ENCODE data around the gene XPNPEP1. TPM values are rescaled to one million over a fixed set of nuclear protein-coding genes. Genes with fewer than 3 reads are reported as not detected.

The XPNPEP1 gene
- polyA plus RNA-seq, 3 donors = 32.1 to 62.1 (median 38.4) TPM

DNA sequence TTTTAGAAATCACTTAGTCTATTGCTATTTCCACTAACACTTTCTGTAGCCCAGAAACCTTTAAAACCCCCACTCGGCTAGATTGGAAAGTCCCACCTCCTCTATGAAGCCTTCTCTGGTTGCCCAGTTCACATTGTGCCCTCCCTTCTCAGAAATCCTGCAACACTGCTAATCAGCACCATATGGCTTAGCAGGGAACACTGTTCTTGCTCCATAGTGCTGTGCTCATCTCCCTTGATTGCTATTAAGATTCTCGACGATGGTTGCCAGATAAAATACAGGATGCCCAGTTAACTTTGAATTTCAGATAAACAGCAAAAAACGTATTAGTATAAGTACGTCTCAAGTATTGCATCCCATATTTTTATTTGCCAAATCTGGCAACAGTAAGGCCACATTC is 40.1 kb upstream of the XPNPEP1 start:
- Histone ChIP-seq H3K4me2 (replicated peaks; ENCODE audit: extremely low read depth, low read length, poor library complexity, severe bottlenecking) (no peak overlapping the region), H3K4me1 (ENCODE audit: control insufficient read depth in 1 of 2, insufficient read depth in 2 of 2, low read length in 2 of 2) (no peaks in the 10 kb centered on the region), H3K79me2 (ENCODE audit: insufficient read depth, low read length) (no peaks in the 10 kb centered on the region), H3K9me3 (replicated peaks in 1 of 2; ENCODE audit: control insufficient read depth in 1 of 2, insufficient read depth in 1 of 2, low read length in 2 of 2) (no peaks in the 10 kb centered on the region), H3K27me3 (ENCODE audit: control insufficient read depth in 2 of 2, insufficient read depth in 2 of 2, low read length in 2 of 2) (no peaks in the 10 kb centered on the region), H3K36me3 (replicated peaks in 1 of 2; ENCODE audit: control insufficient read depth in 1 of 2, insufficient read depth in 2 of 2, low read length in 2 of 2) (no peaks in the 10 kb centered on the region), H4K20me1 (ENCODE audit: insufficient read depth, low read length) (no peaks in the 10 kb centered on the region), H3K9ac (ENCODE audit: insufficient read depth, low read length, poor library complexity, severe bottlenecking) (no peak overlapping the region), H3K4me3 (replicated peaks in 1 of 3; ENCODE audit: low read depth in 2 of 3, low read length in 3 of 3) (no peak overlapping the region), H3K27ac (ENCODE audit: low read depth in 1 of 2, low read length in 2 of 2) (no peak overlapping the region), H2AFZ (ENCODE audit: insufficient read depth, low read depth, low read length, poor library complexity, severe bottlenecking) (no peak overlapping the region)
- TF ChIP-seq, protein P1, sequence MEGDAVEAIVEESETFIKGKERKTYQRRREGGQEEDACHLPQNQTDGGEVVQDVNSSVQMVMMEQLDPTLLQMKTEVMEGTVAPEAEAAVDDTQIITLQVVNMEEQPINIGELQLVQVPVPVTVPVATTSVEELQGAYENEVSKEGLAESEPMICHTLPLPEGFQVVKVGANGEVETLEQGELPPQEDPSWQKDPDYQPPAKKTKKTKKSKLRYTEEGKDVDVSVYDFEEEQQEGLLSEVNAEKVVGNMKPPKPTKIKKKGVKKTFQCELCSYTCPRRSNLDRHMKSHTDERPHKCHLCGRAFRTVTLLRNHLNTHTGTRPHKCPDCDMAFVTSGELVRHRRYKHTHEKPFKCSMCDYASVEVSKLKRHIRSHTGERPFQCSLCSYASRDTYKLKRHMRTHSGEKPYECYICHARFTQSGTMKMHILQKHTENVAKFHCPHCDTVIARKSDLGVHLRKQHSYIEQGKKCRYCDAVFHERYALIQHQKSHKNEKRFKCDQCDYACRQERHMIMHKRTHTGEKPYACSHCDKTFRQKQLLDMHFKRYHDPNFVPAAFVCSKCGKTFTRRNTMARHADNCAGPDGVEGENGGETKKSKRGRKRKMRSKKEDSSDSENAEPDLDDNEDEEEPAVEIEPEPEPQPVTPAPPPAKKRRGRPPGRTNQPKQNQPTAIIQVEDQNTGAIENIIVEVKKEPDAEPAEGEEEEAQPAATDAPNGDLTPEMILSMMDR (IDR thresholded peaks at IDR 0.05) = no peak
- H3K9me3 Mint-ChIP-seq = no peaks in the 10 kb centered on the region
- H3K4me3 Mint-ChIP-seq = no peak overlapping the region
- H3K4me1 Mint-ChIP-seq = peaks cover 7% of the 10 kb centered on the region
- H3K27me3 Mint-ChIP-seq (ENCODE audit: low read depth in 3 of 3) = peaks cover 0 to 4% (median 4%) of the 10 kb centered on the region in 3 donors
- H3K27ac Mint-ChIP-seq = no peak overlapping the region
- DNase-seq = no peak
- intact Hi-C loops (cut with micrococcal nuclease) = no loop called here
- WGBS (ENCODE audit: insufficient coverage) = 100% methylated on average over 2 of the region's 5 CpGs
- no peaks in the 10 kb centered on the region for H3K36me3 Mint-ChIP-seq

DNA sequence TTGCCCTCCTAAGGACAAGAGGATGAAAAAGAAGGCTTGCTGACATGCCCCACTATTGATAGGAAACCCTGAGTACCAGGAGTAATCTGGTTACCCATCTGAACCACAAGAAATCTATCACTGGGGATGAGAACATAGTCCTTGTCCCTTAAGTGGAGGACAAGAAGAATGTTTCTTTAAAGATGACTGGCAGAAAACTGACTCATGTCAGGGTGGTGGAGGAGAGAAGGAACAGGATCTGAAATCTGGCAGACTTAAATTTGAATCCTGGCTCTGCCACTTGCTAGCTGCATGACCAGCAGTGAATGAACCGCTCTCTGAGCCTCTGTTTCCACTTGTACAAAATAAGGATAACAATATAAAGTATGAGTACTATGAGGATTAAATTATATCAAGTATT is 38.9 kb upstream of the XPNPEP1 start:
- peaks cover 7% of the 10 kb centered on the region for H3K4me1 Mint-ChIP-seq
- Histone ChIP-seq H3K27me3 (ENCODE audit: control insufficient read depth in 2 of 2, insufficient read depth in 2 of 2, low read length in 2 of 2) (no peaks in the 10 kb centered on the region), H2AFZ (ENCODE audit: insufficient read depth, low read depth, low read length, poor library complexity, severe bottlenecking) (no peak overlapping the region), H3K4me3 (replicated peaks in 1 of 3; ENCODE audit: low read depth in 2 of 3, low read length in 3 of 3) (no peak overlapping the region), H3K4me2 (replicated peaks; ENCODE audit: extremely low read depth, low read length, poor library complexity, severe bottlenecking) (no peak overlapping the region), H3K27ac (ENCODE audit: low read depth in 1 of 2, low read length in 2 of 2) (no peak overlapping the region), H3K9ac (ENCODE audit: insufficient read depth, low read length, poor library complexity, severe bottlenecking) (no peak overlapping the region), H3K36me3 (replicated peaks in 1 of 2; ENCODE audit: control insufficient read depth in 1 of 2, insufficient read depth in 2 of 2, low read length in 2 of 2) (no peaks in the 10 kb centered on the region), H3K9me3 (replicated peaks in 1 of 2; ENCODE audit: control insufficient read depth in 1 of 2, insufficient read depth in 1 of 2, low read length in 2 of 2) (no peaks in the 10 kb centered on the region), H4K20me1 (ENCODE audit: insufficient read depth, low read length) (no peaks in the 10 kb centered on the region), H3K4me1 (ENCODE audit: control insufficient read depth in 1 of 2, insufficient read depth in 2 of 2, low read length in 2 of 2) (no peaks in the 10 kb centered on the region), H3K79me2 (ENCODE audit: insufficient read depth, low read length) (no peaks in the 10 kb centered on the region)
- no CpG with 5 or more reads among the region's 1 CpG for WGBS (ENCODE audit: insufficient coverage)
- DNase-seq = no peak
- H3K9me3 Mint-ChIP-seq = no peaks in the 10 kb centered on the region
- intact Hi-C loops (cut with micrococcal nuclease) = no loop called here
- TF ChIP-seq, protein P1 (IDR thresholded peaks at IDR 0.05) = no peak
- no peaks in the 10 kb centered on the region for H3K36me3 Mint-ChIP-seq
- no peak overlapping the region for H3K27ac Mint-ChIP-seq
- H3K4me3 Mint-ChIP-seq = no peak overlapping the region
- peaks cover 0 to 7% (median 4%) of the 10 kb centered on the region in 3 donors for H3K27me3 Mint-ChIP-seq (ENCODE audit: low read depth in 3 of 3)
